Measurements from ENCODE around the gene LIME1. TPM values are rescaled to one million over a fixed set of nuclear protein-coding genes. Genes with fewer than 3 reads are reported as not detected.
"Not testable (repeated sequence)": the region's sequence is repeated elsewhere in the genome, so short reads cannot be mapped to it uniquely, and the experiment has no call there.

Gene LIME1
- total RNA-seq, 2 experiments from 2014 or later = 75.6 to 76.4 TPM

- ChIA-PET CTCF (ENCODE audit: unreplicated experiment) (no interaction called here), POLR2A (no interaction called here)
- DNase-seq (ENCODE audit: low spot score) = no peak
- no peak overlapping the region for H2AFZ ChIP-seq (ENCODE audit: low read length)
- TF ChIP-seq CTCF (conservative IDR thresholded peaks at IDR 0.05; ENCODE audit: low read length) = no peak
- no peak for TF ChIP-seq EZH2phosphoT487 (IDR thresholded peaks at IDR 0.05; ENCODE audit: borderline replicate concordance, low read depth, low read length)
- no TSS peak for BruUV-seq (replicated peaks)
- no peaks in the 10 kb centered on the region for H3K4me1 ChIP-seq (ENCODE audit: insufficient read depth, low read length, poor library complexity, severe bottlenecking)
- no peaks in the 10 kb centered on the region for H3K36me3 ChIP-seq (ENCODE audit: insufficient read depth, low read length)
- H3K79me2 ChIP-seq (ENCODE audit: insufficient read depth, low read depth, low read length) = no peaks in the 10 kb centered on the region
- H4K20me1 ChIP-seq (ENCODE audit: insufficient read depth, low read length) = no peaks in the 10 kb centered on the region
- no peak overlapping the region for H3K4me3 ChIP-seq (ENCODE audit: low read depth, low read length, poor library complexity, severe bottlenecking)
- no peak overlapping the region for H3K4me2 ChIP-seq (ENCODE audit: low read length)
- no peaks in the 10 kb centered on the region for H3K9me3 ChIP-seq (ENCODE audit: low read length)
- no peak overlapping the region for H3K27ac ChIP-seq (ENCODE audit: low read depth, low read length, poor library complexity, severe bottlenecking)
- intact Hi-C loops (cut with micrococcal nuclease; ENCODE audit: unreplicated experiment) = no loop called here
- H3K9me2 ChIP-seq (ENCODE audit: insufficient read depth, low read length) = no peaks in the 10 kb centered on the region
These were observed 37.2 kb downstream of the LIME1 start for GRCh38 chr20:63773571-63774241.

- Histone ChIP-seq H3K4me3 (ENCODE audit: low read depth, low read length, poor library complexity, severe bottlenecking) (no peak overlapping the region), H3K4me2 (ENCODE audit: low read length) (no peak overlapping the region), H3K9me3 (ENCODE audit: low read length) (no peaks in the 10 kb centered on the region), H3K9me2 (ENCODE audit: insufficient read depth, low read length) (no peaks in the 10 kb centered on the region), H3K36me3 (ENCODE audit: insufficient read depth, low read length) (no peaks in the 10 kb centered on the region), H2AFZ (ENCODE audit: low read length) (no peak overlapping the region), H3K27ac (ENCODE audit: low read depth, low read length, poor library complexity, severe bottlenecking) (no peak overlapping the region), H3K79me2 (ENCODE audit: insufficient read depth, low read depth, low read length) (no peaks in the 10 kb centered on the region), H4K20me1 (ENCODE audit: insufficient read depth, low read length) (no peaks in the 10 kb centered on the region), H3K4me1 (ENCODE audit: insufficient read depth, low read length, poor library complexity, severe bottlenecking) (no peaks in the 10 kb centered on the region)
- POLR2A ChIA-PET = no interaction called here
- CTCF ChIA-PET (ENCODE audit: unreplicated experiment) = no interaction called here
- BruUV-seq (replicated peaks) = no TSS peak
- no peak for TF ChIP-seq EZH2phosphoT487 (IDR thresholded peaks at IDR 0.05; ENCODE audit: borderline replicate concordance, low read depth, low read length)
- TF ChIP-seq CTCF (conservative IDR thresholded peaks at IDR 0.05; ENCODE audit: low read length) = no peak
- no peak for DNase-seq (ENCODE audit: low spot score)
- intact Hi-C loops (cut with micrococcal nuclease; ENCODE audit: unreplicated experiment) = no loop called here
These were observed 37.8 kb downstream of the LIME1 start for GRCh38 chr20:63774306-63774705.

- H4K20me1 ChIP-seq (ENCODE audit: insufficient read depth, low read length) = no peaks in the 10 kb centered on the region
- no peaks in the 10 kb centered on the region for H3K79me2 ChIP-seq (ENCODE audit: insufficient read depth, low read depth, low read length)
- intact Hi-C loops (cut with micrococcal nuclease; ENCODE audit: unreplicated experiment) = no loop called here
- no TSS peak for BruUV-seq (replicated peaks)
- no peaks in the 10 kb centered on the region for H3K36me3 ChIP-seq (ENCODE audit: insufficient read depth, low read length)
- ChIA-PET POLR2A (no interaction called here), CTCF (ENCODE audit: unreplicated experiment) (no interaction called here)
- no peak overlapping the region for H2AFZ ChIP-seq (ENCODE audit: low read length)
- no peaks in the 10 kb centered on the region for H3K9me3 ChIP-seq (ENCODE audit: low read length)
- no peaks in the 10 kb centered on the region for H3K9me2 ChIP-seq (ENCODE audit: insufficient read depth, low read length)
- no peak overlapping the region for H3K4me3 ChIP-seq (ENCODE audit: low read depth, low read length, poor library complexity, severe bottlenecking)
- no peak overlapping the region for H3K27ac ChIP-seq (ENCODE audit: low read depth, low read length, poor library complexity, severe bottlenecking)
- no peak overlapping the region for H3K4me2 ChIP-seq (ENCODE audit: low read length)
- no peaks in the 10 kb centered on the region for H3K4me1 ChIP-seq (ENCODE audit: insufficient read depth, low read length, poor library complexity, severe bottlenecking)
- DNase-seq (ENCODE audit: low spot score) = peak; percentile 53
- no peak for TF ChIP-seq EZH2phosphoT487 (IDR thresholded peaks at IDR 0.05; ENCODE audit: borderline replicate concordance, low read depth, low read length)
- peak; percentile 77 for TF ChIP-seq CTCF (conservative IDR thresholded peaks at IDR 0.05; ENCODE audit: low read length)
These were observed 38.9 kb downstream of the LIME1 start for GRCh38 chr20:63775096-63775978.

- H3K4me2 ChIP-seq (ENCODE audit: low read length); CTCF ChIA-PET (ENCODE audit: unreplicated experiment); H3K9me2 ChIP-seq (ENCODE audit: insufficient read depth, low read length); H3K4me3 ChIP-seq (ENCODE audit: low read depth, low read length, poor library complexity, severe bottlenecking); DNase-seq (ENCODE audit: low spot score); H3K79me2 ChIP-seq (ENCODE audit: insufficient read depth, low read depth, low read length); H2AFZ ChIP-seq (ENCODE audit: low read length); H3K9me3 ChIP-seq (ENCODE audit: low read length); H3K4me1 ChIP-seq (ENCODE audit: insufficient read depth, low read length, poor library complexity, severe bottlenecking); H3K27ac ChIP-seq (ENCODE audit: low read depth, low read length, poor library complexity, severe bottlenecking); BruUV-seq (replicated peaks); H4K20me1 ChIP-seq (ENCODE audit: insufficient read depth, low read length); intact Hi-C loops (cut with micrococcal nuclease; ENCODE audit: unreplicated experiment); H3K36me3 ChIP-seq (ENCODE audit: insufficient read depth, low read length): not testable (repeated sequence)
- POLR2A ChIA-PET = interaction anchor here (0.6 kb wide), 1 partner anchor 12 kb away, joined by 3 read pairs; no protein-coding TSS in a partner anchor
These were observed 40.4 kb downstream of the LIME1 start for GRCh38 chr20:63776875-63777274.

Data from OCI-LY7 (cell line).